ENCODE data around the gene ARL4D.
"Not testable (repeated sequence)": the region's sequence is repeated elsewhere in the genome, so short reads cannot be mapped to it uniquely, and the experiment has no call there.

Gene ARL4D

DNA sequence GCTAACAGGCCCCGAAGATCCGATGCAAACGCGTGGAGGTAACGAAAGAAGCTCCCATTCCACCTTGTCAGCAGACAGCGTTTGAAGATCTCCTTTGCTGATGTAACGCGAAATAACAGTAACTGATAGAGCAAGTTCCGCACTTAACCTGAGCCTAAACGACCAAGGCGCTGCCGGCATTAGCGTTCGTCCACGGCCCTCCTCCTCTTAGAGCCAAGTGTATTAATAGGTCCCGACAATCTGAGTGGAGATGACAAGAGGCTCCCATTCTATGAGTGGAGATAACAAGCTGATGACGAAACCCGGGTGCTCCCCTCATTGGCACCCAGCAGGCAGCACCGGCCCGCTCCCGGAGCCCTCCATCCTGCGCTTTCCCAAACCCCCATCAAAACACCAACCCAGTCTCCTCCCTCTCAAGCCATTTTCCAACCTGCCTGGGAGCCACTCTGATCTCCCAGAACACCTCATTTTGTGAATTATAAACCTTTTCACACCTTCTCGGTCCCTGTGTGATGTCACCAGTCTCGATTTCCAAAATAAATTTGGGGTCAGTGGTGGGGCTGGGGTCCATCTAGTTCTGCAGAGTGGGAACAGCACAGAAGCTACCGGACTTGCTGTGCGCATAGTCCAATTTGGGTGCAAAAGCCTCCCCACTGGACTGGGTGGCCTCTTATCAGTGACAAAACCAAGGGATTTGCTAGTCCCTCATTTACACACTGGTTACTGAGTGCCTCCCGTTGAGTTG, 35.4 kb upstream of the ARL4D start:
- H3K9ac ChIP-seq (ENCODE audit: low read length): no peak overlapping the region
- no peaks in the 10 kb centered on the region for H3F3A ChIP-seq (ENCODE audit: insufficient read depth, low read length)
- H2AFZ ChIP-seq (ENCODE audit: low read length): no peak overlapping the region

DNA sequence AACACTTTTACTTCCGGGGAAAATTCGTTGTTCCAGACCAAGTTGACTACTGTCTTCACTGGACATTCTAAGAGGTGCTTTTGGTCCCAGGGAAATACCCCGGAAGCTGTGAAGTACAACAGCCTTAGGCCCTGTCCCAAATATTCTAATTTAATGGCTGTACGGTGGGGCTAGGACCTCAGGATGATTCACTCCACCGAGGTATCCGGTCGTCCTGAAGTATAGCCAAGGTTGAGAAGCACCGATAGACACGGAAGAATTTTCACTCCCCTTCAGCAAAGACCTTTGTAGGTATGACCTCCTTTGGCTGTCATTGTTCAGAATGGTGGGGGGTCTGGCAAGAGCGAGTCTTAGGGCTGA, 34.9 kb upstream of the ARL4D start:
- Histone ChIP-seq H3K4me3 (ENCODE audit: low read depth, low read length, poor library complexity, severe bottlenecking) (no peak overlapping the region), H4K20me1 (ENCODE audit: insufficient read depth, low read length) (no peaks in the 10 kb centered on the region), H3K36me3 (ENCODE audit: insufficient read depth, low read length) (no peaks in the 10 kb centered on the region), H3K9me3 (ENCODE audit: low read length) (no peaks in the 10 kb centered on the region), H3K9me2 (ENCODE audit: low read depth, low read length) (no peaks in the 10 kb centered on the region), H2AFZ (ENCODE audit: low read length) (no peak overlapping the region), H3K4me2 (ENCODE audit: low read length) (no peak overlapping the region), H3K27ac (ENCODE audit: low read depth, low read length, poor library complexity, severe bottlenecking) (no peak overlapping the region), H3K27me3 (ENCODE audit: insufficient read depth, low read length) (no peaks in the 10 kb centered on the region), H3F3A (ENCODE audit: insufficient read depth, low read length) (no peaks in the 10 kb centered on the region), H3K4me1 (ENCODE audit: insufficient read depth, low read length, severe bottlenecking) (peaks cover 40% of the 10 kb centered on the region), H3K79me2 (ENCODE audit: insufficient read depth, low read length) (no peaks in the 10 kb centered on the region), H3K9ac (ENCODE audit: low read length) (no peak overlapping the region)
- TF ChIP-seq, protein P1, sequence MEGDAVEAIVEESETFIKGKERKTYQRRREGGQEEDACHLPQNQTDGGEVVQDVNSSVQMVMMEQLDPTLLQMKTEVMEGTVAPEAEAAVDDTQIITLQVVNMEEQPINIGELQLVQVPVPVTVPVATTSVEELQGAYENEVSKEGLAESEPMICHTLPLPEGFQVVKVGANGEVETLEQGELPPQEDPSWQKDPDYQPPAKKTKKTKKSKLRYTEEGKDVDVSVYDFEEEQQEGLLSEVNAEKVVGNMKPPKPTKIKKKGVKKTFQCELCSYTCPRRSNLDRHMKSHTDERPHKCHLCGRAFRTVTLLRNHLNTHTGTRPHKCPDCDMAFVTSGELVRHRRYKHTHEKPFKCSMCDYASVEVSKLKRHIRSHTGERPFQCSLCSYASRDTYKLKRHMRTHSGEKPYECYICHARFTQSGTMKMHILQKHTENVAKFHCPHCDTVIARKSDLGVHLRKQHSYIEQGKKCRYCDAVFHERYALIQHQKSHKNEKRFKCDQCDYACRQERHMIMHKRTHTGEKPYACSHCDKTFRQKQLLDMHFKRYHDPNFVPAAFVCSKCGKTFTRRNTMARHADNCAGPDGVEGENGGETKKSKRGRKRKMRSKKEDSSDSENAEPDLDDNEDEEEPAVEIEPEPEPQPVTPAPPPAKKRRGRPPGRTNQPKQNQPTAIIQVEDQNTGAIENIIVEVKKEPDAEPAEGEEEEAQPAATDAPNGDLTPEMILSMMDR (IDR thresholded peaks at IDR 0.05; ENCODE audit: low read length): no peak
- no peak for TF ChIP-seq EZH2 (IDR thresholded peaks at IDR 0.05; ENCODE audit: borderline replicate concordance, low read length)

More for the DNA sequence above, 35.4 kb upstream of the ARL4D start:
- no peak overlapping the region for H3K27ac ChIP-seq (ENCODE audit: low read depth, low read length, poor library complexity, severe bottlenecking)
- no peak overlapping the region for H3K4me2 ChIP-seq (ENCODE audit: low read length)
- TF ChIP-seq EZH2 (IDR thresholded peaks at IDR 0.05; ENCODE audit: borderline replicate concordance, low read length): no peak
- H3K4me1 ChIP-seq (ENCODE audit: insufficient read depth, low read length, severe bottlenecking): peaks cover 34% of the 10 kb centered on the region
- no peaks in the 10 kb centered on the region for H3K79me2 ChIP-seq (ENCODE audit: insufficient read depth, low read length)
- no peaks in the 10 kb centered on the region for H4K20me1 ChIP-seq (ENCODE audit: insufficient read depth, low read length)
- H3K4me3 ChIP-seq (ENCODE audit: low read depth, low read length, poor library complexity, severe bottlenecking): no peak overlapping the region
- no peaks in the 10 kb centered on the region for H3K9me3 ChIP-seq (ENCODE audit: low read length)
- no peaks in the 10 kb centered on the region for H3K9me2 ChIP-seq (ENCODE audit: low read depth, low read length)
- H3K27me3 ChIP-seq (ENCODE audit: insufficient read depth, low read length): no peaks in the 10 kb centered on the region
- no peaks in the 10 kb centered on the region; the same call in 1 of the 2 replicates for H3K36me3 ChIP-seq (ENCODE audit: insufficient read depth, low read length)

DNA sequence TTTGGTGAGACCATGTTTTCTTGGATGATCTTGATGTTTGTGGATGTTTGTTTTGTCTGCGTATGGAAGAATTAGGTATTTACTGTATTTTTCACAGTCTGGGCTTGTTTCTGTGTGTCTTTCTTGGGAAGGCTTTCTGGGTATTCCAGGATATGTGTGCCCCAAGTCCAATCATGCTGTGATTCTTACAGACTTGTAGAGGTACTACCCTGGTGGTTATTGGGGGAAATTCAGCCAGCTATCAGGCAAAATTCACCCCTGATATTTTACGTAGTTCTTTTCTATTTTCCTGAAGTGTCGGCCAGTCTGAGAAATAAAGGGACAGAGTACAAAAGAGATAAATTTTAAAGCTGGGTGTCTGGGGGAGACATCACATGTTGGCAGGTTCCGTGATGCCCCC, 33.4 kb upstream of the ARL4D start:
- H3K4me1 ChIP-seq (ENCODE audit: insufficient read depth, low read length, severe bottlenecking): peaks cover 36% of the 10 kb centered on the region
- TF ChIP-seq EZH2 (IDR thresholded peaks at IDR 0.05; ENCODE audit: borderline replicate concordance, low read length): no peak
- TF ChIP-seq, protein P1 (IDR thresholded peaks at IDR 0.05; ENCODE audit: low read length): no peak
- no peak overlapping the region for H3K4me2 ChIP-seq (ENCODE audit: low read length)
- H3K9ac ChIP-seq (ENCODE audit: low read length): no peak overlapping the region
- no peaks in the 10 kb centered on the region for H3K79me2 ChIP-seq (ENCODE audit: insufficient read depth, low read length)
- no peaks in the 10 kb centered on the region for H3K9me3 ChIP-seq (ENCODE audit: low read length)
- H3K9me2 ChIP-seq (ENCODE audit: low read depth, low read length): no peaks in the 10 kb centered on the region
- H3K36me3 ChIP-seq (ENCODE audit: insufficient read depth, low read length): no peaks in the 10 kb centered on the region
- H3K27me3 ChIP-seq (ENCODE audit: insufficient read depth, low read length): no peaks in the 10 kb centered on the region
- H2AFZ ChIP-seq (ENCODE audit: low read length): no peak overlapping the region
- H3K27ac ChIP-seq (ENCODE audit: low read depth, low read length, poor library complexity, severe bottlenecking): no peak overlapping the region
- no peak overlapping the region for H3K4me3 ChIP-seq (ENCODE audit: low read depth, low read length, poor library complexity, severe bottlenecking)
- no peaks in the 10 kb centered on the region for H4K20me1 ChIP-seq (ENCODE audit: insufficient read depth, low read length)
- H3F3A ChIP-seq (ENCODE audit: insufficient read depth, low read length): no peaks in the 10 kb centered on the region

DNA sequence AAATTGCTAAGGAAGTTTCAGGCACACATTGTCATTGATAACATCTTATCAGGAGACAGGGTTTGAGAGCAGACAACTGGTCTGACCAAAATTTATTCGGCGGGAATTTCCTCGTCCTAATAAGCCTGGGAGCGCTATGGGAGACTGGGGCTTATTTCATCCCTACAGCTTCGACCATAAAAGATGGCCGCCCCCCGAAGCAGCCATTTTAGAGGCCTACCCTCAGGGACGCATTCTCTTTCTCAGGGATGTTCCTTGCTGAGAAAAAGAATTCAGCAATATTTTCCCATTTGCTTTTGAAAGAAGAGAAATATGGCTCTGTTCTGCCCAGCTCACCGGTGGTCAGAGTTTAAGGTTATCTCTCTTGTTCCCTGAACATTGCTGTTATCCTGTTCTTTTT, 32.9 kb upstream of the ARL4D start:
- H3K9ac ChIP-seq (ENCODE audit: low read length); H3K4me2 ChIP-seq (ENCODE audit: low read length); H3K9me2 ChIP-seq (ENCODE audit: low read depth, low read length); H3K79me2 ChIP-seq (ENCODE audit: insufficient read depth, low read length); H3F3A ChIP-seq (ENCODE audit: insufficient read depth, low read length); H3K27me3 ChIP-seq (ENCODE audit: insufficient read depth, low read length); H3K4me3 ChIP-seq (ENCODE audit: low read depth, low read length, poor library complexity, severe bottlenecking); H3K9me3 ChIP-seq (ENCODE audit: low read length); H4K20me1 ChIP-seq (ENCODE audit: insufficient read depth, low read length); H3K27ac ChIP-seq (ENCODE audit: low read depth, low read length, poor library complexity, severe bottlenecking); H3K36me3 ChIP-seq (ENCODE audit: insufficient read depth, low read length); H2AFZ ChIP-seq (ENCODE audit: low read length): not testable (repeated sequence)
- peaks cover 34% of the 10 kb centered on the region for H3K4me1 ChIP-seq (ENCODE audit: insufficient read depth, low read length, severe bottlenecking)
